Mucosa of stomach (tissue), 1 donor: Measurements from ENCODE around the gene MAST4.

ENCODE experiments used
- H3K27me3 ChIP-seq: one replicate; pipeline ENCODE4 v1.7.0; 2013; ENCODE audit warnings: mild to moderate bottlenecking, low read length; ENCODE audit not compliant: control insufficient read depth, insufficient read depth
- H3K36me3 ChIP-seq: one replicate; pipeline ENCODE4 v1.7.0; 2013; ENCODE audit warnings: low read length; ENCODE audit not compliant: control insufficient read depth, insufficient read depth
- H3K4me1 ChIP-seq: one replicate; pipeline ENCODE4 v1.7.0; 2013; ENCODE audit warnings: mild to moderate bottlenecking, low read length; ENCODE audit not compliant: control insufficient read depth, insufficient read depth
- H3K4me3 ChIP-seq: one replicate; pipeline ENCODE4 v1.7.0; 2013; ENCODE audit warnings: low read length
- H3K9ac ChIP-seq: one replicate; pipeline ENCODE4 v1.7.0; 2013; ENCODE audit warnings: mild to moderate bottlenecking, low read length, moderate library complexity
- H3K9me3 ChIP-seq: one replicate; pipeline ENCODE4 v1.7.0; 2013; ENCODE audit warnings: mild to moderate bottlenecking, low read length, moderate library complexity; ENCODE audit not compliant: control insufficient read depth
- donor health status: Pancreatic carcinoma.

The MAST4 gene

GRCh38 chr5:67193439-67193807, 597.2 kb downstream of the MAST4 start:
- Histone ChIP-seq H3K4me1 (peaks cover 3% of the 10 kb centered on the region), H3K4me3 (no peak overlapping the region)

GRCh38 chr5:67194166-67194565, 598.0 kb downstream of the MAST4 start:
- H3K27me3 ChIP-seq: no peaks in the 10 kb centered on the region

More at GRCh38 chr5:67193439-67193807, 597.2 kb downstream of the MAST4 start:
- no peaks in the 10 kb centered on the region for H3K9me3 ChIP-seq
- H3K27me3 ChIP-seq: no peaks in the 10 kb centered on the region
- H3K9ac ChIP-seq: no peak overlapping the region
- H3K36me3 ChIP-seq: no peaks in the 10 kb centered on the region

GRCh38 chr5:67195406-67196275, 599.4 kb downstream of the MAST4 start:
- H3K4me3 ChIP-seq: no peak overlapping the region
- peaks cover 3% of the 10 kb centered on the region for H3K4me1 ChIP-seq
- no peaks in the 10 kb centered on the region for H3K9me3 ChIP-seq
- H3K36me3 ChIP-seq: no peaks in the 10 kb centered on the region
- no peak overlapping the region for H3K9ac ChIP-seq
- no peaks in the 10 kb centered on the region for H3K27me3 ChIP-seq

More at GRCh38 chr5:67194166-67194565, 598.0 kb downstream of the MAST4 start:
- Histone ChIP-seq H3K36me3 (no peaks in the 10 kb centered on the region), H3K4me1 (peaks cover 3% of the 10 kb centered on the region), H3K9ac (no peak overlapping the region), H3K4me3 (no peak overlapping the region), H3K9me3 (no peaks in the 10 kb centered on the region)

- Histone ChIP-seq H3K36me3 (no peaks in the 10 kb centered on the region), H3K4me3 (no peak within 1 kb of the TSS), H3K9ac (no peak within 1 kb of the TSS), H3K27me3 (no peaks in the 10 kb centered on the region), H3K4me1 (peaks cover 3% of the 10 kb centered on the region), H3K9me3 (no peaks in the 10 kb centered on the region)
Measured at GRCh38 chr5:67196537-67197059, 600.4 kb downstream of the MAST4 start, which contains the start of gene CD180. Gene CD180 (minus strand): TSS chr5:67196799. CDS start chr5:67196641, 158 bp downstream.

- H3K27me3 ChIP-seq: no peaks in the 10 kb centered on the region
- no peaks in the 10 kb centered on the region for H3K9me3 ChIP-seq
- H3K4me3 ChIP-seq: no peak overlapping the region
- H3K36me3 ChIP-seq: no peaks in the 10 kb centered on the region
- H3K9ac ChIP-seq: no peak overlapping the region
- peaks cover 3% of the 10 kb centered on the region for H3K4me1 ChIP-seq
Measured at GRCh38 chr5:67197536-67197935, 601.3 kb downstream of the MAST4 start.

GRCh38 chr5:67198917-67199316, 602.7 kb downstream of the MAST4 start:
- H3K4me3 ChIP-seq: no peak overlapping the region
- H3K9ac ChIP-seq: no peak overlapping the region
- no peaks in the 10 kb centered on the region for H3K27me3 ChIP-seq
- no peaks in the 10 kb centered on the region for H3K9me3 ChIP-seq
- H3K4me1 ChIP-seq: peaks cover under 1% of the 10 kb centered on the region
- H3K36me3 ChIP-seq: no peaks in the 10 kb centered on the region

- Histone ChIP-seq H3K4me3 (no peak overlapping the region), H3K9me3 (no peaks in the 10 kb centered on the region), H3K36me3 (no peaks in the 10 kb centered on the region), H3K9ac (no peak overlapping the region), H3K4me1 (peaks cover 8% of the 10 kb centered on the region), H3K27me3 (no peaks in the 10 kb centered on the region)
Measured at GRCh38 chr5:67199859-67200258, 603.7 kb downstream of the MAST4 start.

GRCh38 chr5:67200809-67201562, 604.8 kb downstream of the MAST4 start:
- H3K9ac ChIP-seq: no peak overlapping the region
- H3K4me3 ChIP-seq: no peak overlapping the region
- H3K9me3 ChIP-seq: no peaks in the 10 kb centered on the region
- H3K4me1 ChIP-seq: peaks cover 10% of the 10 kb centered on the region
- no peaks in the 10 kb centered on the region for H3K36me3 ChIP-seq
- H3K27me3 ChIP-seq: no peaks in the 10 kb centered on the region

GRCh38 chr5:67201897-67202549, 605.8 kb downstream of the MAST4 start:
- no peaks in the 10 kb centered on the region for H3K9me3 ChIP-seq
- H3K36me3 ChIP-seq: no peaks in the 10 kb centered on the region
- no peaks in the 10 kb centered on the region for H3K27me3 ChIP-seq
- no peak overlapping the region for H3K4me3 ChIP-seq
- H3K9ac ChIP-seq: no peak overlapping the region
- peaks cover 15% of the 10 kb centered on the region for H3K4me1 ChIP-seq

GRCh38 chr5:67202828-67203227, 606.6 kb downstream of the MAST4 start:
- H3K27me3 ChIP-seq: no peaks in the 10 kb centered on the region
- no peak overlapping the region for H3K4me3 ChIP-seq
- no peaks in the 10 kb centered on the region for H3K36me3 ChIP-seq
- no peak overlapping the region for H3K9ac ChIP-seq
- no peaks in the 10 kb centered on the region for H3K9me3 ChIP-seq
- peaks cover 21% of the 10 kb centered on the region for H3K4me1 ChIP-seq

GRCh38 chr5:67203701-67204074, 607.5 kb downstream of the MAST4 start:
- H3K36me3 ChIP-seq: no peaks in the 10 kb centered on the region
- no peaks in the 10 kb centered on the region for H3K9me3 ChIP-seq
- peaks cover 25% of the 10 kb centered on the region for H3K4me1 ChIP-seq
- H3K9ac ChIP-seq: no peak overlapping the region
- H3K27me3 ChIP-seq: no peaks in the 10 kb centered on the region
- no peak overlapping the region for H3K4me3 ChIP-seq
